Inflammatory macrophage (primary cell): ENCODE data around the gene RGS13.

Experiments used
- DNase-seq, 2 donors: peaks; one replicate each; pipeline ENCODE4 v3.0.0-alpha.2; 2020 to 2022

RGS13 gene

GRCh38 chr1:192626366-192627179 lies 9.4 kb upstream of the RGS13 start:
- no peak for DNase-seq

DNA sequence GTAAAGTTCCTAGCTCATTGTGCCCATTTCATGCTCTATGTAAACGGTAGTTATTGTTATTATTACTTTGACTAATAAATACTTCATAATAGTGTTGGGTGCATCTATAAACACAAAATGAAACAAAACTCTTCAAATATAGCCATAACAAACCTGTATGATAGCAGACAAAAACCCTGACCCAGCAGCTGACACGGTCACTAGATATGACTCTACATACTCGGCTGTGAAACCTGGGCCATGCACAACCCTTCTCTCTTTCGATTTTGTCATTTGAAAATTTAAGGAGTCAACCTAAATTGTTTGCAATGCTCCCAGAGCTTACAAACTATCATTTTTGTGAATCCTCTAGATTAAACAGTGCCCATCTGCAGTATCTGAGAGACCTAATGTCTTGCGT lies 8.0 kb upstream of the RGS13 start:
- DNase-seq = no peak

- DNase-seq = no peak
Observed at GRCh38 chr1:192628396-192629057, 7.4 kb upstream of the RGS13 start.

DNA sequence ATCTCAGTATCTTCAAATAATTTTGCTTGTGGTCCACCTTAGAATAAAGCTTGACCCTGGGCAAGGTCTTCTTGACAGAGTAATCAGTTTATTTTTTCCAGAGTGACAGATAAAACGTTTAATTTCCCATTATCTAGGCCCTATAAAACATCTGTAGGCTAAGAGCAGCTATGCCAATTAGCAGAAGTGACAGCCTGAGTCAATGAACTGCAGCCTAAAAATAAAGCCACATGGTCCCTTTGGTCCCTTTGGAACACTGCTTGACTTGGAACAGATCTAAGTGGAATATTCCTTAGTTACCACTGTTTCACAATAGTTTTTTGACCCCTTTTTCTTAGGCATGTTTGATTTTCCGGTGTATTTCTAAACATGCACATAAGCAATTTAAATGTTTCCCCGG lies 6.3 kb upstream of the RGS13 start:
- DNase-seq = no peak

- no peak for DNase-seq
Observed at GRCh38 chr1:192630521-192631287, 5.2 kb upstream of the RGS13 start.

DNA sequence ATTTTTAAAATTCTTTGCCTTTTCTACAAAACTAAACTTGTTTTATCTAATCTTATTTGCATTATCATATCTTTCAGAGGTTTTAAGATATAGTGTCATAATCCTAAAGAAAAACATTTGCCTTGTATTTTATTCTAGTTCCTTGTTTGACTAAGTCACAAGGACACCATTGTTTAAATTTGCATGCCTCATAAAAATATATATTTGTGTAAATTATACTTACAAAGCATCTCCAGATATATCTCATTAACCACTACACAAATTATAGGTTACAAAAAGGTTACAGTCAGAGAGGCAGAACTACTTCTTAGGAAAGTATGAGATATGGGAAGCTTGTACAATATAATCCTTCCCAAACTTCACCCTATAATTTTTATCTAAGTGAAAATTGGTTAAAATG lies 4.2 kb upstream of the RGS13 start:
- no peak for DNase-seq

DNA sequence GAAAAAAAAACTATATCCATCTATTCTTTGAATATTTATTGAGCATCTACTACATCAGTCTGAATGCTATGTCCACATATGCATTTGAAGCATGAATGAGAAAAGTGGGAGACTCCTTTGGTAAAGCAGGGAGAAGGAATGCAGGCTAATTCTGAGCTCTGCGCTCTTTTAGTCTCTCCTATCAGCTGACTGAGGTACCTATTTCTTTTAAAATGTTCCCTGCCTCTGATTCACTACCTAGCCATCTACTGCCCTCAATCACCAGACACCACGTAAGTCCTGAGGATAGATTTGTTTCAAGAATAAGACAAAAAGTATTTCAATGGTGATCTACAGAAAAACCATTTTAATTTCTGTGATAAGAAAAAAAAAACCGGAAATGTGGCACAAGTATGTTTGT lies 3.8 kb upstream of the RGS13 start:
- DNase-seq = no peak

- no peak for DNase-seq
Observed at GRCh38 chr1:192632641-192633532, 3.1 kb upstream of the RGS13 start.

DNA sequence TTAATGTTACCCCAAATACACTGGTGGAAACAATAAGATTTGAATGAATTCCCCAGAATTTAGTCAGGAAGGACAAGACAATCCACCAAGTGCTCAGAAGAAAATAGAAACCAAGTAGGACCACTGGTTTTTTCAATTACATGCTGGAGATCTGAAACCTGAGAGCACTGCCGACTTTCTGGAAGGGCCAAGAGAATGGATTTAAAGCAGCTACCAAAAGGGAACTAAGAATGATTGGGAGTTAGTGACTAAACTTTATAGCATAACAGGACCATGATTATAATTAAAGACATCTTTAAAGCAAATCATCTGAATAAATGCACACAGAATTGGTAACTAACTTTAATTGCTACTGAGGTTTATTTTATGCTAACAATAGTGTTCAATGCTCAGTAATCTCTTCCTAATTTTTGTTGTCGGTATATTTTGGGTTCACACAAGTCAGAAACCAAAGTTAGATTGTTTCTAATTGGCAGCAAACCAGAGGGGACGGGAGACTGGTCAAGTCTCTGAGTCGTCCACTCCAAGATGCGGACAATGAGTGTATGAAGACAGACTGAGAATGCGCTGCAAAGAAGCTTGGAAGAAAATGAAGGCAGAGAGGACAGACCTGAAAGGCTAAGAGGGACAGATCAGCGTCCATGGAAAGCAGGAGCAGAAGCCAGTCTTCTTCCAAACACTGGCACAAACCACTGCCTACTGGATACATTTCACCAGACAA lies 2.3 kb upstream of the RGS13 start:
- no peak for DNase-seq

DNA sequence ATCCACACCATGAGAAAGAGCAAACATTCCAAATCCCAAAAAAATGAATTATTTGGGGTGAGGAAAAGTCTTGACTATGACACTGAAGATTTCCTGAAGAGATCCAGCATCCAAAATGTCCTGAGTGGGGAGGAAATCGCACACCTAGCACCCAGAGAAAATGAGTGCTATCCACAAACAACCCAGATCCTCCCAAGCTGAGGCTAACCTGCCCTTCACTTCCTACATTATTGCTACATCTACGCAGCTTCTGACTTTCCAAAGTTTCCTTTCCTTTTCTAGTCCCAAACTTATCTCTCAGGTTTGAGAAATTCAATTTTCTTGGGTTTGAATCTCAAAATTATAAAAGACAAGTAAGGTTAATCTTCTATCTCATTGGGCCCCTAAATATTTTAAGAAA lies 906 bp upstream of the RGS13 start:
- DNase-seq = no peak

- DNase-seq = no peak
Observed at GRCh38 chr1:192639607-192640368, 3.8 kb downstream of the RGS13 start.

GRCh38 chr1:192652159-192652558 lies 16.2 kb downstream of the RGS13 start:
- no peak for DNase-seq

DNA sequence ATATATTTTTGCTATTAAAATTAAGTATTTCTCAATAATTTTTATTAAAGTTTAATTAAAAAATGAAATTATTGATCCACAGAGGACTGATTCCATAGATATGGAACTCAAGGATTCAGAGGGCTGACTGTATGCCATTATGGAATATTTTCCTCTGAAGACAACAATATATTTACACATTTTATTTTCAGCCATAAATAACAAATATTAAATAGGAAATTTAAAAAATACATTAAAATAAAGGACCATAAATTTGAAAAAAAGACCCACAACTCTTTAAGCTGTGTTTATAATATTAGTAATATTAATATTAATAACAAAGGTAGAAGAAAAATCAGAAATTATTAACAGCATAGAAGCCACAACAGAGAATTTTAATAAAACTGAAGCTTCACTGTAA lies 18.2 kb downstream of the RGS13 start:
- no peak for DNase-seq

DNA sequence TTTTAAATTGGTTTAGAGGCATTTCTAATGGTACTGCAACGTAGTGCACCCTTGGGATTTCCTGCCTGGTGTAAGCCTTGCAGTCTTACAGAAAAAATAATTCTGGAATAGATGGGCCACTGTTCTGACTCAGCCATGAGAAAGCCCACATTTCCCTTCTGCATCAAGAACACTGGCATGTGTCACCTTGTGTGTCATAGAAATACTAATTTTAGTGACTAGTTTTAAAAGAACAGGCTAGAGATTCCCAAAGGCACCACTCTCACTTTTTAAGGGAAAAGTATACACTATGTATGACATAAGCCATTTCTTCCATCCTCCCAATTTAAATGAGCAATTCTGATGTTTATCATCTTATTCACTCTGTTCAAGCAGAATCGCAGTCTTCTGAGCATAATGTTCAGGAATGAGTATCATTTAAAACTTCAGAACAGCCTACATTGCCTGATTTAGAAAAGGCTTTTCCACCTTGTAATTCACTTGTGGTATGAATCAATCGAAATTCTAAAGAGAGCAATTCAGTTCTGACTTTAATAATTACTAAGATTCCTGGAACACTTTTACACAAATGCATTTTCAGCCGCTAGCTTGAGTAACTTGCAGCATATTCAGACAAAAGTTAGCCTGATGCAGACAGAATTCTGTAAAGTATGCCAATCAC lies 18.8 kb downstream of the RGS13 start:
- no peak for DNase-seq

- no peak for DNase-seq
Observed at GRCh38 chr1:192657760-192658159, 21.8 kb downstream of the RGS13 start.

DNA sequence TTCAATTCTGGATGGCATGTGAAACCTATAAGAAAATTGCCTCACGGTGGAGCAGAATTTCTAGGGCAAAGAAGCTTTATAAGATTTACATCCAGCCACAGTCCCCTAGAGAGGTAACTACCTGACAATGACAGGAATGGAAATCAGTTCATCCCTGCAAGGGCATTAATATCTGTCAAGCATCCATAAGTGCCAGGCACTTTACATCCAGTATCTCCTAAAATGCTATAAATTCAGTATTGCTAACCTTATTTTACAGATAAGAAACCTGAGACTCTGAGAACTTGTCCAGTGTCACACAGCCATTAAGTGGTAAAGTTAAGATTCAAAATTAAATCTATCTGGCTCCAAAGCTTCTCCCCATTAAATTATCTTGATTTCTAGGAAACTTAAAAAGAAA lies 22.3 kb downstream of the RGS13 start:
- no peak for DNase-seq

- DNase-seq = no peak
Observed at GRCh38 chr1:192660613-192661012, 24.7 kb downstream of the RGS13 start.

DNA sequence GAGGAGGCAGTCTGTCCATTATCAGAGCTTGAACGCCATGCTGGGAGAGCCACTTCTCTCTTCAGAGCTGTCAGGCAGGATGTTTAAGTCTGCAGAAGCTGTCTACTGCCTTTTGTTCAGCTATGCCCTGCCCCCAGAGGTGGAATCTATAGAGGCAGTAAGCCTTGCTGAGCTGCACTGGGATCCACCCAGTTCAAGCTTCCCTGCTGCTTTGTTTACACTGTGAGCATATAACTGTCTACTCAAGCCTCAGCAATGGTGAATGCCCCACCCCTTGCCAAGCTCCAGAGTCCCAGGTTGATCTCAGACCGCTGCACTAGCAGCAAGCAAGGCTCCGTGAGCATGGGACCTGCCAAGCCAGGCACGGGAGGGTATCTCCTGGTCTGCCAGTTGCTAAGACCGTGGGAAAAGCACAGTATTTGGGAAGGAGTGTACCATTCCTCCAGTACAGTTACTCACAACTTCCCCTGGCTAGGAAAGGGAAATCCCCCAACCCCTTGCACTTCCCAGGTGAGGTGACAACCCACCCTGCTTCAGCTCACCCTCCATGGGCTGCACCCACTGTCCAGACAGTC lies 32.5 kb downstream of the RGS13 start:
- no peak for DNase-seq

DNA sequence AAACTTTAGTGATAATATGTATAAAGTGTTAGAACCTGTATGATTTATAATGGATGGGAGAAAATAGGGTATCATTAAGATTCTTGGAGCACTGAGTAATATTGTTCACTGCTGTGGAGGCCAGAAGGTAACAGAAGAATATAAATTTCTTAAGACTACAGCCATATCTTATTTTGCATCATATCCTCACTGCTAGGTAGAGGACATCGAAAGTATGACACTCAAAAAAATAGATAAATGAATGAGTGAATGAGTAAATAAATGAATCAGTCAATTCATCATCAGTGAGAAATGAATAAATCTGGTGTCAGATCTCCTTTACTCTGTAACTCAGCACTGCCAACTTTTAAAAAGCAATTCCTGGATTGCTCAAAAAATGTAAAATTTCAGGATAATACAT lies 33.2 kb downstream of the RGS13 start:
- no peak for DNase-seq

- no peak for DNase-seq
Observed at GRCh38 chr1:192675716-192676115, 39.8 kb downstream of the RGS13 start.
